GM12864 (cell line): ENCODE data around the gene FARP2.

Source experiments
- DNase-seq: peaks from one replicate; pipeline ENCODE4 v3.0.0-alpha.2; 2011; ENCODE audit warnings: low read depth
- H3K4me3 ChIP-seq: 2 replicates; pipeline ENCODE4 v1.5.1; 2011; ENCODE audit warnings: mild to moderate bottlenecking, low read depth, low read length, control low read depth
- TF ChIP-seq, protein P1 (sequence below): IDR thresholded peaks from 2 replicates; pipeline ENCODE4 v1.5.1; 2011; ENCODE audit warnings: low read depth, mild to moderate bottlenecking, moderate library complexity, low read length, control low read depth, inconsistent platforms; ENCODE audit errors: missing control alignments

Gene FARP2

DNA sequence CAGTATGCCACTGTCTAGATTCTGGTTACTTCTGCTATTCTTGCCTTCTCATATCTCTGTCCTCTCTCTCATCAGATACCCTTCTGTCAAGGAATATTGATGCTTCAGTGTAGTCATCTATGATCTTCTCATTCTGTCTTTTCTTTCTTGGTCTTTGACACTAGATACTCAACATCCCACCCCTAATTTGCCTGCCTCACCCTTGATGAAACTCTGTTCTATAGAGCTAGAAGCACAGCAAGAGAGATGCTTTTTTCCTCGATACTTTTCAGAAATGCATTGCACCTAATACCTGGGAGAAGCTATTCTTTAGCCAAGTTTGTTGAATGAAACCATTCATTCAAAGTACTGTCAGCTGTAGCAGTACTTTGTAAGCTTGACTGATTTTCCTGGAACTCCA lies 30.8 kb upstream of the FARP2 start:
- TF ChIP-seq, protein P1, sequence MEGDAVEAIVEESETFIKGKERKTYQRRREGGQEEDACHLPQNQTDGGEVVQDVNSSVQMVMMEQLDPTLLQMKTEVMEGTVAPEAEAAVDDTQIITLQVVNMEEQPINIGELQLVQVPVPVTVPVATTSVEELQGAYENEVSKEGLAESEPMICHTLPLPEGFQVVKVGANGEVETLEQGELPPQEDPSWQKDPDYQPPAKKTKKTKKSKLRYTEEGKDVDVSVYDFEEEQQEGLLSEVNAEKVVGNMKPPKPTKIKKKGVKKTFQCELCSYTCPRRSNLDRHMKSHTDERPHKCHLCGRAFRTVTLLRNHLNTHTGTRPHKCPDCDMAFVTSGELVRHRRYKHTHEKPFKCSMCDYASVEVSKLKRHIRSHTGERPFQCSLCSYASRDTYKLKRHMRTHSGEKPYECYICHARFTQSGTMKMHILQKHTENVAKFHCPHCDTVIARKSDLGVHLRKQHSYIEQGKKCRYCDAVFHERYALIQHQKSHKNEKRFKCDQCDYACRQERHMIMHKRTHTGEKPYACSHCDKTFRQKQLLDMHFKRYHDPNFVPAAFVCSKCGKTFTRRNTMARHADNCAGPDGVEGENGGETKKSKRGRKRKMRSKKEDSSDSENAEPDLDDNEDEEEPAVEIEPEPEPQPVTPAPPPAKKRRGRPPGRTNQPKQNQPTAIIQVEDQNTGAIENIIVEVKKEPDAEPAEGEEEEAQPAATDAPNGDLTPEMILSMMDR = no peak
- DNase-seq = no peak

DNA sequence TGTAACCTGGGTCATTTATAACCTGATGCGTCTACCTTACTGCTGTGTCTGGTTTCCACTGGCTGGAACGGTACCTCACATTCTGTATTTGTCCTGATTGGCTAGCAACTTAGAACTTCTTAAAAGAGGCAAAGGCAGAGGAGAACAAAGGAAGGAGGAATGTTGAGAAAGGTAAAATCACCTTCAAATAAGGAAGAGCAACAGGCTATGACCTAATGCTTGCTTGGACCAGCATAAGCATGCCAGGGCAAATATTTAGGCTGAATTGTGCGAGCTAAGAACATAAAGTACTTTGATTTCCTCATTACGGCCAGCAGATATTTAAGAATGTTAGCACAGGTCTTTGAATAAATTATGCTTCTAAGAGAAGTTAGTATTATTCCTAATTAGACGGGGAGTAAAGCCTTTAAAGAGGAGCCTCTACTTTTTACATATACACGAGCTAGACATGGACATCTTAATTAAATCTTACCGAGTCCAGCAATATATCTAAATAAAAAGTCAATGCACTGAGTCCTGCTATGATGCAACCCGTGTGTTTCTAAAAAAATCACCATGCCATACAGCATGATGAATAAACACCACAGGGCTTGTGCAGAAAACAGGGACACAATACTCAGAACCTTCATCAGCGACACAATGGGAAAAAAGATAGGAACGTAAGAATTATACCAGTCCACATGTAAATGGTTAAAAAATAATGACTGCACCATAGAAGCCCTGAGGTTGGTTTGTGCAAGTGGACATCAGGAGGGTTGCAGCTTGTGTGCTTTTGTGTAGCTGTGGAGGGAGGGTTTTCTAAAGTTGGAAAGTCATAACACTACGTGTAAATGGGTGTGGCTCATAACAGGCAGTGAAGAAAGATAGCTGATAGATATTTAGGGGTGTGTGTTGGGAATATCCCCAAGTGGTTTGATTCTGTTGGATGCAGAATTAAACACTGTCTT lies 26.1 kb upstream of the FARP2 start:
- TF ChIP-seq, protein P1 = no peak
- no peak for DNase-seq
- H3K4me3 ChIP-seq = no peak overlapping the region

More for the DNA sequence above, 30.8 kb upstream of the FARP2 start:
- H3K4me3 ChIP-seq = no peak overlapping the region

DNA sequence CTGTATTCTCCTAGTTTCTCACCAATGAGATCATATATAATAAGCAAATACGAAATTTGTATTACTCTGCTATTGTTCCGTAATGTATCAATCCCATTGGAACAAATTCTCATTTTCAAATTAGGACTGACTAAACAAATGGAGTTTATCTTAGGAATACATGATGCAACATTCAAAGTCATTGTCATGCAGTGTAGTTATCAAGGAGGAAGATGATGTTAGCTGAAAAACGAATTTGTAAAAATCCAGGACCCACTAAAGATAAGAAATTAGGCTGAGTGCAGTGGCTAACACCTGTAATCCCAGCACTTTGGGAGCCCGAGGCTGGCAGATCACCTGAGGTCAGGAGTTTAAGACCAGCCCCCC lies 25.5 kb upstream of the FARP2 start:
- DNase-seq = no peak
- H3K4me3 ChIP-seq = no peak overlapping the region
- TF ChIP-seq, protein P1 = no peak

DNA sequence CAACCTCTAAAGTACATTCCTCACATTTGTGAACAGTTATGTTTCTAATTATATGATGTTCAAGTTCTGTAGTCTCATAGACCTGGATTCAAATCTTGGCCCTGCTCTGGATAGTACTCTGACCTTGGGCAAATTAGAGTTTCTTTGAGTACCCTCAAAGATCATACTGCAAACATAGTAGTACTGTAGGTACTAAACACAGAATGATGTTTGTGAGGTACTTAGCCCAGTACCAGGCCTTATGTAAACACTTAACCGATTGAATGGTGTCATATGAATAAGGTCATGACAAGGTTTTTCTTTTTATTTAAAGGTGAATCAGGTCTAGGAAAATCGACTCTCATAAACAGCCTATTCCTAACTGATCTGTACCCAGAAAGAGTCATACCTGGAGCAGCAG lies 21.3 kb upstream of the FARP2 start:
- no peak for DNase-seq
- H3K4me3 ChIP-seq = no peak overlapping the region
- TF ChIP-seq, protein P1 = no peak

DNA sequence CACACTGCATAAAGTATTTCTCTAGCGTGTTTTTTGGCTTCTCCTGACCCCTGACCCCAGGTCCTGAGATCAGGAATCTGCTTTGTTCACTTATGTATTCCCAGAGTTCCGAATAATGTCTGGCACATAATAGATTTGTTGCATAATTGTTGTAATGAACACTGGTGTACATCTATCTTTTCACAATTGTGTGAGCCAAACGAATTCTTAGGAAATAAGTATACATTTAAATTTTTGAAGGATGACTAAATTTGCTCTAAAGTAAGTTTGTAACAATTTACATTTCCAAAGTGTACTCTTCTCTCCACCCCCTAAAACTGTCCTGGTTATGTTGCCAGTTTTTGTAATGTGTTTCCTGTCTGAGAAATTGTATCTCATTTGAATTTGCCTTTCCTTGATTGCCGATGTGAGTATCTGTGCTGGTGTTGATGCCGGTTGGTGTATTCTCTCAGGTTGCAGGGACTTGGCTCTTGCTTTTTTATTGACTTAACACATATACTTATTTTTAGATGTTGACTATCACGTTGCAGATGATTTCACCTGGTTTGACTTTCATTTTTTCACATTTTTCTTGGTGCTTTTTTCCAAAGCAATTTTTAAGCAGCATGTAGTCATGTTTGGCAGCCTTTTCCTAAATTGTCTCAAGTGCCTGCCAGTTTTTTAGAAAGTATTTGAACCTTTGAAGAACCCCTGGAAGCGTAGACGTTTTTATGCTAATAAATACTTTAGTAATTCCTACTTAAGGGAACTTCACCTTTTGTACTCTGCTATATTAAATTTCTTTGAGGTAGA lies 16.1 kb upstream of the FARP2 start:
- H3K4me3 ChIP-seq = no peak overlapping the region
- no peak for DNase-seq
- TF ChIP-seq, protein P1 = no peak

DNA sequence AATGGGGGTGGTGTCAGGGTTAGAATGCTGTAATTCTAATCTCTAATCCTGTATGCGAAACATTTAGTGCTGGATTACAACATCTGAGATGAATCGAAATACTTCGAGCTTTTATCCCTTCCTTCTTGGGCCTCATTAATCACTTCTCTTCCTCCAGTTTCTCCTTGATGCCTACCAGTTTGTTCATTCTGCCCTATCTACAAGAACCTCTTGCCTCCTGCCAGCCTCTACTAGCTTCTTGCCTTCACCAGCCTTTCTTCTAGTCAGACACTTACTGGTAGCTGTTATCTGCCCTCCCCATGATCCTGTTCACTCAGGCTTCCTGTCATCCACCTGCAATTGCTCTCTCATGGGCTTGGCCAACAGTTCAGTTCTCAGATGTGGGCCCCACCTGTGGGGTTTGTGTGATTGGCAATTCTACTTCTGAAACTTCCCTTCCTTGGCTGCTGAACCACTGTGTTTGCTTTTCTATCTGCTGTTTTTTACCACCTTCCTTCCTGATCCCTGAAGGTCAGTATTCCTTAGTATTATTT lies 15.4 kb upstream of the FARP2 start:
- TF ChIP-seq, protein P1 = no peak
- DNase-seq = no peak
- no peak overlapping the region for H3K4me3 ChIP-seq
